ENCODE results near the gene CLK4.

The CLK4 gene

GRCh38 chr5:178555771-178556211, 71.1 kb downstream of the CLK4 start:
- Histone ChIP-seq H3K36me3 (ENCODE audit: control insufficient read depth, insufficient read depth, low read length) (no peaks in the 10 kb centered on the region), H3K9me3 (ENCODE audit: control insufficient read depth, low read length) (no peaks in the 10 kb centered on the region), H3K4me1 (ENCODE audit: control insufficient read depth, insufficient read depth, low read length) (no peaks in the 10 kb centered on the region), H3K27ac (ENCODE audit: insufficient read depth, low read depth, low read length, poor library complexity, severe bottlenecking) (no peak overlapping the region), H3K27me3 (ENCODE audit: control insufficient read depth, insufficient read depth, low read length, poor library complexity, severe bottlenecking) (peaks cover 14% of the 10 kb centered on the region), H3K4me3 (ENCODE audit: insufficient read depth, low read depth, low read length) (no peak overlapping the region)
- 18 to 22% methylated on average over 14 of the region's 14 CpGs for WGBS, 2 experiments

GRCh38 chr5:178555005-178555404, 71.8 kb downstream of the CLK4 start:
- Histone ChIP-seq H3K4me3 (ENCODE audit: insufficient read depth, low read depth, low read length) (no peak overlapping the region), H3K4me1 (ENCODE audit: control insufficient read depth, insufficient read depth, low read length) (no peaks in the 10 kb centered on the region), H3K9me3 (ENCODE audit: control insufficient read depth, low read length) (no peaks in the 10 kb centered on the region), H3K27me3 (ENCODE audit: control insufficient read depth, insufficient read depth, low read length, poor library complexity, severe bottlenecking) (peaks cover 14% of the 10 kb centered on the region), H3K27ac (ENCODE audit: insufficient read depth, low read depth, low read length, poor library complexity, severe bottlenecking) (no peak overlapping the region), H3K36me3 (ENCODE audit: control insufficient read depth, insufficient read depth, low read length) (no peaks in the 10 kb centered on the region)
- WGBS, 2 experiments, result 93 to 95% methylated on average over 7 of the region's 7 CpGs

DNA sequence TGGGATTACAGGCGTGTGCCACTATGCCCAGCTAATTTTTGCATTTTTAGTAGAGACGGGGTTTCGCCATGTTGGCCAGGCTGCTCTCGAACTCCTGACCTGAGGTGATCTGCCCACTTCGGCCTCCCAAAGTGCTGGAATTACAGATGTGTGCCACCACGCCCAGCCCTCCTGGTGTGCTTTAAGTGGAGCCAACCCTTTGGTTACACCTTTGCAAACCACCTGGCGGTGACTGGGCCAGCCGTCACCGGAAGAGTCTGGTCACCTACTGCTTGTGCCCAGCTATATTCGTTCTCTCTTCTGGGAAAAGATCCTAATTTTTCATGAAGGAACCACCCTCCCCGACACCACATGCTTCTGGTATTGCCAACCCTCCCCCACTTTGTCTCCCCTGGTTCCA, 72.5 kb downstream of the CLK4 start:
- Histone ChIP-seq H3K27me3 (ENCODE audit: control insufficient read depth, insufficient read depth, low read length, poor library complexity, severe bottlenecking) (peaks cover 14% of the 10 kb centered on the region), H3K36me3 (ENCODE audit: control insufficient read depth, insufficient read depth, low read length) (no peaks in the 10 kb centered on the region)
- 91 to 92% methylated on average over 11 of the region's 11 CpGs for WGBS, 2 experiments

GRCh38 chr5:178553517-178553916, 73.3 kb downstream of the CLK4 start:
- WGBS, 2 experiments, result 93 to 94% methylated on average over 13 of the region's 13 CpGs
- H3K27ac ChIP-seq (ENCODE audit: insufficient read depth, low read depth, low read length, poor library complexity, severe bottlenecking), result no peak overlapping the region

More for the DNA sequence above, 72.5 kb downstream of the CLK4 start:
- H3K4me3 ChIP-seq (ENCODE audit: insufficient read depth, low read depth, low read length), result no peak overlapping the region
- no peaks in the 10 kb centered on the region for H3K9me3 ChIP-seq (ENCODE audit: control insufficient read depth, low read length)
- H3K4me1 ChIP-seq (ENCODE audit: control insufficient read depth, insufficient read depth, low read length), result no peaks in the 10 kb centered on the region
- H3K27ac ChIP-seq (ENCODE audit: insufficient read depth, low read depth, low read length, poor library complexity, severe bottlenecking), result no peak overlapping the region

More at GRCh38 chr5:178553517-178553916, 73.3 kb downstream of the CLK4 start:
- H3K27me3 ChIP-seq (ENCODE audit: control insufficient read depth, insufficient read depth, low read length, poor library complexity, severe bottlenecking), result peaks cover 14% of the 10 kb centered on the region
- no peak overlapping the region for H3K4me3 ChIP-seq (ENCODE audit: insufficient read depth, low read depth, low read length)
- H3K36me3 ChIP-seq (ENCODE audit: control insufficient read depth, insufficient read depth, low read length), result no peaks in the 10 kb centered on the region
- no peaks in the 10 kb centered on the region for H3K4me1 ChIP-seq (ENCODE audit: control insufficient read depth, insufficient read depth, low read length)
- H3K9me3 ChIP-seq (ENCODE audit: control insufficient read depth, low read length), result no peaks in the 10 kb centered on the region
